Measurements from ENCODE around the gene COL4A1.

COL4A1 gene

DNA sequence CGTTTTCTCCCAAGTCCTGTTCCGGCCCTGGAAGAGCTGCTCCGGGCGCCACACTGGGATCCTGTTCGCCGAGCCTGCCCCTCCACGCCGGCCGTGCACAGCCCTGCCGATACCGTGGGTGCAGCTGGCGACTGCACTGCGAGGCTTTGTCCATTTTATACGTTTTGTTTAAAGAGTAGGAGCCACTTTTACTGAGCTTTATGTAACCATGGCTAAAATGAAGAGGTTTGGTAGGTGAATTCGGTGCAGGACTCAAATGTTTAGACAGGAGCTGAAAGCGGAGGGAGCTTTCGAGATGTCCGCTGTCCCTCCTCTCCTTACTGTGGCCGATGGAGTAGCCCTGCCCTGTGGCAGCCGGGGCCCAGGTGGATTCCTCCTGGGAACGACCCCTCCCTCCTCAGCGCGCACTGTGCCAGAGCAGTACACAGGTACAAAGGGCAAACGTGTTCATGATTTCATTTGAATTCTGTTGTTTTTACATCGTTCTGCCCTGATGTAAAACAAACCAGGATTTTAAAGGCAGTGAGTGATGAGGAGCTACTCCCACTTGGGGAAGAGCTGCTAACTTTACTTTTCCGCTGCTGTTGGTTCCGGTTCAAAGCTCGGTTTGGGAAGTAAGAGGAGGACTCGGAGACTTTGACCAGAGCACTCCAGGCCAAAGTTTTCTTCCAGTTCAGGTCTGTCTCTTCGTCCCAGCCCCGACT lies 1.9 kb upstream of the COL4A1 start:
- DNase-seq (ENCODE audit: low read depth): no peak

DNA sequence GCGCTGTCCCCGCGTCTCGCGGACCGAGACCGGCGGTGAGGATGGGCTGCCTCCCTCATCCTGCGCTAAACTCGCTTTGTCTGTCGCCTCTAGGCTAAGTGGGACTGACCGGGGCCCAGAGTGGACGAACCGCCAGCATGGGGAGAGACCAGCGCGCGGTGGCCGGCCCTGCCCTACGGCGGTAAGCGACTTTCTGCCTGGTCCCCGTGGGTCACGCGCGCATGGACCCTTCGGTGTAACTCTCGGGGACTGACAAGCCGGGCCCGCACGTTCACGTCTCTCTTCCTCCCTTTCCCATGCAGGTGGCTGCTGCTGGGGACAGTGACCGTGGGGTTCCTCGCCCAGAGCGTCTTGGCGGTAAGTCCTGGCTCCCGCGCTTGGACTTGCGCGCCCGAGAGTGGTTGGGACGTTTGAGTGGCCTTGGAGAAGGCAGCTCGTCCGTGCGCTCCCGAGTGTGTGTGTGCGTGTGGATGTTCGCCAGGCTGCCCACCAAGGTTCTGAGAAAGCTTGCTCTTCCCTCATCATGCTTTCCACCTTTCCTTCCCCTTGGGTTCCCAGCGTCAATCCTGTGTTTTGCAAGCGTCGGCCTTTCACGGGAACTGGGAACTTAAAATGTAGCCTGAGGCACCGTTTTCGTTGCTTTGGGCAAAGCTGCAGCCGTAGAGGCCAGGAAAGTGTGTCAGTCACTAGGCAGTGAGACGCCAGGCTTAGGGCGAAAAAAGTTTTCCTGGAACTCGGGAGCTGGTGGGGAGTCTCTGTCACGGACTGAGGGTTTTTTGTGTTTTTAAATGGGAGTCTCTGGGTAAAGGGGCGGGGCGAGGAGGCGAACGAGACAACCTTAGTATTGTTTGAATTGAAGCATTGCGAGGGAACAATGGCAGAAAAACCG lies 1.1 kb upstream of the COL4A1 start:
- no peak for DNase-seq (ENCODE audit: low read depth)

DNA sequence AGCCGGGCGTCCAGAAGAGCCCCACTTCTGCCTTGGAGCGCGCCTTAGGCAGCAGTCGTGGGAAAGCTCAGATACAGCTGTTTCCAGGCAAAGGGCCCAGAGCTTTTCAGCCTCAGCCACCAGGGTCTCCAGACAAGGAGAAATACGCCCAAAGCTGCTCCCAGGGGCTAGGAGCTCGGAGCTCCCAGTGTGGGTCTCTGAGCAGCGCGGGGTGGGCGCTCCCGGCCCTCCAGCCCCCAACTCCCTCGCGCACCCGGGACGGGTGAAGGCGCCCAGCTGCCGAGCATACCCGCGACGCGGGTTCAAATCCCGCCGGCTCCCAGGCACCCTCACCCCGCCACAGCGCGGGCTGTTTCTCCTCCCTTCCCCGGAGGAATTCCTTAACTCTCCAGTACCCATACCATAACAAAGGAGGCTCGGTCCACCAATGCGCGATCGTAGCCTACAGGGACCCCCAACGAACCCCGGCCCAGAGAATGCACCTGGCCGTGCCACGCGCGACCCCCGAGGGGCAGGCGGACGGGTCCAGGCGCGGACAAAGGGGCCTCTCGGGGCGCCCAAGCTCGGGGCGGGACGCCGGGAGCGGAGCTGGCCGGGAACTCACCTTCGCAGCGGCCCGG lies 507 bp downstream of the COL4A1 start:
- no peak for DNase-seq (ENCODE audit: low read depth)

DNA sequence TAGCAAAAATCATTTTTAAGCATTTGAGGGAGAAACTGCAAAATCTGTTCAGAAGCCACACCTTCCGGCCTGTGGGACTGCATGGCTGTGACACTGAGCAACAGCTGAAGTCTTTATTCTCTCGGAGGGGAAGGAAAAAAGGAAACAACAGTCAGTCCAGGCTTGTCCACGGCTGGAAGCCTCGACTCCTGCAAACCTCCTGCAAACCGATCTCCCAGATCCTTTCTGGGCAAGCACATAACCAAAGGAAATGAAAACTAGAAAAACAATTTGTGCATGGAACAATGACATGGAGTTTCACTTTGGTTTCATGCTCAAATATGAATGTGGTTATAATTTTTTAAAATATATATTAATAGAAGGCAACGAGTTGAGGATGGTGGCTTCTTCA lies 1.0 kb downstream of the COL4A1 start:
- DNase-seq (ENCODE audit: low read depth): no peak

DNA sequence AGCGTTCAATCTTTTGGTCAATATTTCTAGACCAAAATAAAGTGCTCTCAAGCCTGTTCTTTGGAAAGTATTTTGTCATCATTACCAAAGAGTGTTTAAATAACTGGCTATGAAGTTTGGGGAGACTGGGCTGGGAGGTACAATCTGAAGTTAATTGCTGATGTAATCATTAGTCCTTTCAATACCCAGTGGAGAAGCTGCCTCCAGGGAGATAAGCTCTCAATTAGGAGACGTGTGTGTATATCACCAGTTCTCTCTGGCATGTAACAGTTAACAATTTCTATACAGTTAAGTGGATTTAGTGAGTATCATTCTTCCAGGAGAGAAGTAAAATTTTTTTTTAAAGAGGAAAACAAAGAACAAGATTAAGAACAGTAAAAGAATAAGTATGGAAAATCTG lies 1.4 kb downstream of the COL4A1 start:
- DNase-seq (ENCODE audit: low read depth): no peak

DNA sequence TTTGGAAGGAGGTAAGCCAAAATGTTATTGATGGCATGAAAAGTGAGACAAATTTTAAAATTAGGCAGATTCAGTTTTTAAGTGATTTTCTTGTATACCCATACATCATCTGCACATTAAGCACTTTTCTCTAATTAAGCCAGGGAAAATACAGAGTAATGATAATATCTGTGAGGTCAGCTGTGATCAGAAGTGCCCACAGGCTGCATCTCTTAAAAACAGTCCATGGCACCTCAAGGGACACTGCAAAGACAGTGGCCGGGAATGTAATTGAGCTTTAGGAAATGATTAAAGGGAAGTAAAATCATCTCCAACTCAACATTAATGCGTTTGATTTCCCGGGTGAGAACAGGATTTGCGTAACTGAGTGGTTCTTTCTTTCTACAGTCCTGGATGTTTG lies 2.0 kb downstream of the COL4A1 start:
- no peak for DNase-seq (ENCODE audit: low read depth)

DNA sequence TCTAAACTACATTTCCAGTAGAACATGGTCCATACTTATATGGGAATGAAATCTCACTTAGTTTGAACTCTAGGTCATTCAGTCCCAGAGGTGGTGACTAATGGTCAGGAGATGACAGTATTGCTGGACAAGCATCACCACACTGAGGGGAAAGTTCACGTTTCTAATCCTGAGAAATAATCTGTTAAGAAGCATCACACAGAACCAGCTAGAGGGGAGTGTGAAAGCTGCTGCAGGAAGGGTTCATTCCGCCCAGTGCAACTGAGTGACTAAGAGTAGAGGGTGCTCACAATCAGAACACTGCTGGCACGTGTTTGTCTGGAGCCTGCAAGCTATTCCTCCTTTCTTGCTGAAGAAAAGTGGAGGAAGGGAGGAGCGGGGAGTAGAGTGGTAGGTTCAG lies 2.7 kb downstream of the COL4A1 start:
- no peak for DNase-seq (ENCODE audit: low read depth)

DNA sequence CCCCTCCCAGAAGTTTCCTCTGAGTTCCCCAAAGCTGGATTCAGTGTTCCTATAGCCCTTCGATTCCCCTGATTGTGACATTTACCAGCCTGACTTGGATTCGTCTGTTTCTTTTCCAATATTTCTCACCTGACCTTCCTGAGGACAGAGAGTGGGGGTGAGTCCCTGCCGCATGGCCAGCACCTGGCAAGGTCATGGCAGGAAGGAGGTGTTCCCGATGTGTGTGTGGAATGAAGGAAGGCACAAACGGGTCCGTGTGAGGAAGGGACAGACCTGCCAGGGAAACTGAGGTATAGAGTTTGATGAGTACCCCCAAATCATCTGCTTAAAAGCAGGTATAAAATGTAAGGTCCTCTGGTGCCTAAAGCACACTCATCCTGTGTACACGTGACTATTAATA lies 3.3 kb downstream of the COL4A1 start:
- no peak for DNase-seq (ENCODE audit: low read depth)

DNA sequence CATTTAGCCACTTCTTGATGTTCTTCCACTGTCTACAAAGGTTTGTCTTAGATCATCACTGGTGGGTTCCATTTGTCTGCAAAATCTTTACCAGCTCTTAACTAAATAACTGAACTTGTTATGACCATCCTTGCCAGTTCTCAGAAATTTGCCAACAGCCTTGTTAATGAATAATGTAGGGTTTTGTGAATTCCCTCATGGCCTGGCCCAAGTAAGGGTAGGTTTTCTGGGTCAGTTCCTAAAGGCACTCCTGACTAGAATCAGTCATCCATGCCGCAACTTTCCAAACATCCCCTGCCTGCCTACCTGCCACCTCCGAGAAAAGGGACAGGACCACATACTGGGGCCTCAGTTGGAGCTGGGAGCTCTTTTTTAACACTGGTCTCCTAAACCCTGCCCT lies 4.0 kb downstream of the COL4A1 start:
- no peak for DNase-seq (ENCODE audit: low read depth)

DNA sequence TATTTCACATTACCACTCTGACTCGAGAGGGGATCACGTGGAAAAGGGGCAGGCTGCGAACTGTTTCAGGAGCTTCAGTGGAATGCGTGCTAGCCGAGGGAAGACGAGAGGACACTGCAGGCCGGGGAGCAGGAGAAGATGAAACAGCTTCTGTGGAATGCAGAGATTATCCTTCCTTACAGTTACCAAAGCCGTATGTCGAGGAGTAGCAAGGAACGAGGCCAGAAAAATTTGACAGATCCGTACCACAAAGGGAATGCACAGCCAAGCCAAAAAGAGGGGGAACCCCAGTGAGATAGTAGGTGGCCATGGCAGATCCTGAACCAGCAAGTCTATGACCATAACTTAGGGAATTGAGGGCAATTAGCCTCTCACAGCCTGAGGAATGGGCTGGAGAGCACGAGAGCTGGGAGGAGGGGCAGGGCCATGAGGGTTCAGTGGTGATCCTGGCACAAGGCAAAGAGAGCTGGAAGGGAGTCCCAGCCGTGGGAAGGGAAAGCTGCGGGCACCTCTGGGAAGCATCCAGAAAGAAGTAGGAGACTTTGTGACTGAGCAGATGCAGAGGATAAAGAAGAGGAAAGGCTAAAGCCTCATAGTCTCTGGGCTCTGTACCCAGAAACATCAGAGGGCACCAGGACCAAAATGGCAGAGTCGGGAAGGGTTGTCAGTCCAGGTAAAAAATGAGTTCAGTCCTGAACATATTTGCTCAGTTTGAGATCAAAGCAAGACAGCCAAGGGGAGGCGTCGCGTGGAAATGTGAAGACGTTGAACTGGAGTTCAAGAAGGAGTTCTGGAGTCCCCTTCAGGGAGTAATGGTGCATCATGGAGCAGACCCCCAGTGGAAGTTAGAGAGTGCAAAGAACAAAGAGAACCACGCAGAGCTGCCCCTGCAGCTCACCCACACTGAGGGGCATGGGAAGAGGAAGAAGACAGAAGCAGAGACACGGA lies 5.1 kb downstream of the COL4A1 start:
- DNase-seq (ENCODE audit: low read depth): no peak

DNA sequence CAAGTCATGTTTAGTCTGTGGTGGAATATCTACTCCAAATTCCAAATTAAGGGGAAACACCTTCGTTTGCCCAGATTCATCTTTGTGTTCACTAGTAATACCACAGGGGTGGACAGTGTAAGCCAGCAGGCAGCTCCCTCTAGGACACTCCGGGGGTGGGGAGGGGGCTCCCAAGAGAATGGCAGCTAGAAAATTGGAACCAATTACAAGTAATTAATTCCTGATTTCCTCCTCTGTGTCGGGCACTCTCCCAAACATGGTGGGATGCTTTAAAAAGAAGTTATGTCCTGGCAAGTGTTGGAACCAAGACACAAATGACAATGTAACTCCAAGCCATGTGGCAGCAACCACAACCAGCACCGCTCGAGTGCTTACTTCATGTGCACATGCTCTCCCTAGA lies 5.9 kb downstream of the COL4A1 start:
- no peak for DNase-seq (ENCODE audit: low read depth)

DNA sequence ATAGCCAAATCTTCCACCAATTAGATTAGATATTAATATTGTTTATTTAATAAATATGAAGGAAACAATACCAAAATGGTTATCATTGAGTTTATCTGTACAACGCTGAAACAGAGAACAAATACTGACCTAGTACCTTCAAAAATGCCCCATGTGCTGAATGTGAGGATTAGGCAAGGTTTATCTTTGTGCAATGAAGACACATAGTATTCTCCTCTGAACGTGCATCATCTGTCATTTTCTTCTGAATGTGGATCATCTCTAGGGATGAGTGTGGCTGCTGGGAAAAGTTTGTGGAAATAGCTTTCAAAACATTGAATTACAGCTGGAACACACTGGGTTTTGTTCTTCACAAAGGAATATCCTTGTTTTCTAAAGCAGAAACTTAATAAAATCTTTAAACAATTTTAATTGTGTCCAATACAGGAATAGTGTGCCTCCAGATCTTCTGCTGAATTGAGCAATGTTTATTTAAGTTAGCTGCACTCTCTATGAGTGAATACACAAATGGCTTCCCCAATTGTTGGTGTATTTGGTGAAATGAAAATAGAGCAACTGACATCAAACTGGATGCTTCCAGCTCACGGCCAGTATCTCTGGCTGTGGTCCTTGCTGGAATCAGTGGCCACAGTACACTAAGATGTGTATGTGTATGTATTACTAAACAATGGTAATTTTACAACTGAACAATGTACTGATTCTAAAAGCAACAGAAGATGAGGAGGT lies 6.7 kb downstream of the COL4A1 start:
- DNase-seq (ENCODE audit: low read depth): no peak

DNA sequence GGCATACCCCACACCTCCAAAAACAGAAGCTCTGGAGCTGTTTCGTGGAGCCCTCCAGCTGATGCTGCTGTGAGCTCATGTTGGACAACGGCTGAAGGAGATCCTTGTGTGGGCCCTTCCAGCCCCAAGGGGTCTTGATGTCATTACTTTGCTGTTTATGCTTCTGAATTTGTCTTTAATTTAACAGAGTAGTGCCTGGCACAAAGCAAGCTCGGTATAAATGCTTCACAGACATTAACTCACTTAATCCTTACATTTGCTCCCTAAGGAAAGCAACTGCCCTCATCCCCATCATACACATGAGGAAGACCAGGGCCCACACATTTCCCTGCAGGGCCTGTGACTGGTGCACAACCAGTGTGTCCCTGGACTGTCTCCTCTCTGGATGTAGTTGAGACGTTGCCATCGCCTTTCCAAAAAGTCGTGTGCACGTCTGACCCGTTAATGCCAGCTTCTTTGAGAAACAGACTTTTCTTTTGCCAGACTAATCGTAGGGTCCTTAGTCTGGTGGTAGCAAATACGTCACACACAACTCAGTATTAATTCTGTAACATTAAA lies 7.6 kb downstream of the COL4A1 start:
- no peak for DNase-seq (ENCODE audit: low read depth)

DNA sequence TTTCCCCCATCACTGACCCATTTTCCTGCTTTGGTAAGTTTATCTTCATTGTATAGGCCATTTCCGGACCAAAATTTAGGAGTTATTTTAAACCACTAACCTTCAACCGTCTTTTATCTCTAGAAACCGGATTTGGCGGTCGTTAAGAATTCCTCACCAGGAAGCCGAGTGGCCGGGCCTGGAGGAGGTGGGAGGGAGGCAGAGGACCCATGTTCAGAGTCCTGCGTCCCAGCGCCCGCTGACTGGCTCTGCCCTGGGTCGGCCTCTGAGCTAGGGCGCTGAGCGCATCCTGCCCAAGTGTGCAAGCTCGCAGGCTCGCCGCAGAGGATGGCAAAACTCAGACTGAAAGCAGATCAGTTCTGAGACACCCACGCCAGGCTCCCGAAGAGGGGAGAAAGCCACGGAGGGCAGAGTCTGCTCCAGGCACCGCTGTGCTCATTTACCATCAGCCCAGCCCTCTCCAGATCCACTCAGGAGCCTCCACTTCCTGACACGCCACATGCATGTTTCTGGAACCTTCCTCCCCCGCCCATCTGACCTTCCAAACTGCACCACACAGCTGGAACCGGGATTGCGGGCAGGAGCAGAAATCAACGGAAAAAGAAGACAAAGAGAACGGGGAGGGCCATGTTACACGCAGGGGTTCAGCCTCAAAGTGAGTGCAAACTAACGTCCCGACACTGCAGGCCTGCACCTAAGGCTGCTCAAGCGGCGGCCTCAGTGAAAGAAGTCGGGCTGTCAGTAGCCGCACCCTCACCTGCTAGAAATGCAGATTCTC lies 8.3 kb downstream of the COL4A1 start:
- no peak for DNase-seq (ENCODE audit: low read depth)

DNA sequence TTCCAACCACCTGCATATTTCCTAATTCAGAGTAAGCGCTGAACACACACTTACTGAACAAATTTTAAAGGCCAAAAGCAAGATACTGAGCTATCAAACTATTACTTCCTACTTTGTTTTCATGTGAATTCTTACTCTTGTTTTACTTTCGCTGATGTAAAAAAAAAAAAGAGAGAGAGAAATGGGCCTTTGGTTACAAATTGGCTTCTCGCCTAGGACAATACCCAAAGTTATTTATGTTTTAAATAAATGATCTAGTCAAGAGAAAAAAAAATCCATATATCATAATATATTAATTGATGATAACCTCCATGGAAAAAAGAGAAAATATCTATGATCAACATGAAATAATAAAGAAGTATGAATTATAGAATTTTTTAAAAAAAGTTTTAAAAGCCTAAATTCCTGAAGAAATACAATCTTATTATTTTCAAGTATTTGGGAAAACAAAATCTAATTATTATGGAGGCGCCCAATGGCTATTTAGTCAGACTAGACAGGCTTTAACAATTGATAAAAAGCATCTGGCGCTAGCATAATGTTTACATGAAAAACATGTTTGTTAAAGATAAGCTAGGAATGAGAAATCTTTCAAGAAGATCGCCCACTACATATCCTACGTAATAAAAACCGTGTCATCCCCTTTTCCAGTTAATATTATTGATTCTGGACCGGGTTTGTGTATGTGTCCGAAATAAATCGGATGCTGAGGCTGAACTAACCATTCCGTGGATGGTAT lies 9.0 kb downstream of the COL4A1 start:
- DNase-seq (ENCODE audit: low read depth): no peak

DNA sequence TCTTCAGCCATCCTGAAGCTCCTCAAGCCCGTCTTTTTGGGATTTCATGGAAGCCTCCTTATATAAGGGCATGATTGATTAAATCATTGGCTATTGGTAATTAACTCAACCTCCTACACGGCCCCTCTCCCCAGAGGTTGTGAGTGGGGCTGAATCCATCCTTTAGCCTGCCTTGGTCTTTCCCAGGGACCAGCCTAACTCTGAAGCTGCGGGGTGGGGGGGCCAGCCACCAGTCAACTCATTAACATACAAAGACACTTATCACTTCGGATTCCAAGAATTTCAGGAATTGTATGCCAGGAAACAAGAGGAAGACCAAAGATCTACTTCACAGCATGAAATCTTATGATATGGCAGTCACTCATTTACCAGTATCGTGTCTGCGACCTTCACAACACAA lies 9.9 kb downstream of the COL4A1 start:
- no peak for DNase-seq (ENCODE audit: low read depth)

DNA sequence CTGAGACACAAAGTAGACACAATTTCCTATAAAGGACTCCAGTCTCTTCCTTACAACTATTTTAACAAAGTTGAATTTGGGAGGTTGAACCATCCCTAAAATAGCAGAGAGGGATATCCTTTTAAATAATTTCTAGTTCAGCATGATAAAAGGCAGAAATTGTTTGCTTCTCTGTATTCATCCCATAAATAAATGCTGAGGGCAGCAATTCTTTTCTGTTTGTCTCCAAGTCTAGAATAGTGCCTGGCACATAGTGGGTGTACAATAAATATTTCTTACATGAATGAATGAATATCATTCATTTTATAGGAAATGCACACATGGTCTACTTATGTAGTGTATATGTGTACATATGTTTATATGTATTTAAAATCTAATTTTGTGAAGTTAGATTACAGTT lies 12.3 kb downstream of the COL4A1 start:
- DNase-seq (ENCODE audit: low read depth): no peak

DNA sequence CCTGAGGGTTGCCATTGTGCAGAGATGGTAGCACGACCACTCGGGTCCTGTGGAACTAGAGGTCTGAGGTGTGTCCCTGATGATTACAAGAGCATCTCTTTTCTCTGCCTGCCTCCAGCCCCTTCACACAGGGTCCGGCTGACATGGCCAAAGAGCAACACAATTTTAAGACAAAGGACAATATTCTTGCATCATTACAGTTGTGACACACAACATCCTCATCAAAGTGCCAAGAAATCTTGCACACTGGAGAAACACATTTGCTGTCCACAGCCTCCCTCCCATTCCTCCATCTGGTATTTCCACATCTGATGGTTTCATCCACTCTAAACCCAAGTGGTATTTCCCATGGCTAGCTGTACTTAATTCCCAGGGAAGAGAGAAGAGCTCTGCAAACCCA lies 12.8 kb downstream of the COL4A1 start:
- no peak for DNase-seq (ENCODE audit: low read depth)

DNA sequence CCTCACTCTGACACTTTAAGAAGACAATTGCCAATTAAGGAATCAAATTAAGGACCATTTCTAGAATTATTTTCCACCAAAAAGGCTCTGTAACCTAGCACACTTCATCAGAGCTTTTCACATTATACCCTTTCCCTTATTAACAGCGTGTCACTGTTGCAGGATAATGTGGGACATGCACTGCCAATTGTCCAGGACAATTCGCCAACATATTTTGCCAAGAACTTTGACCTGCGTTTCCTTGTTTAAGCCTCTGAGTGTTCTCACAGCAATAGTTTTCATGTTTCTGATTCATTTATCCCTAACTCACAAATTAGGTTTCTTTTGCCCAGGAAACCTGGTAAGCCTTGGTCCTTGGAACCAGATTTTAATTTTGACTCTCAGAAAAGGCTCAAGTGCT lies 13.3 kb downstream of the COL4A1 start:
- no peak for DNase-seq (ENCODE audit: low read depth)

DNA sequence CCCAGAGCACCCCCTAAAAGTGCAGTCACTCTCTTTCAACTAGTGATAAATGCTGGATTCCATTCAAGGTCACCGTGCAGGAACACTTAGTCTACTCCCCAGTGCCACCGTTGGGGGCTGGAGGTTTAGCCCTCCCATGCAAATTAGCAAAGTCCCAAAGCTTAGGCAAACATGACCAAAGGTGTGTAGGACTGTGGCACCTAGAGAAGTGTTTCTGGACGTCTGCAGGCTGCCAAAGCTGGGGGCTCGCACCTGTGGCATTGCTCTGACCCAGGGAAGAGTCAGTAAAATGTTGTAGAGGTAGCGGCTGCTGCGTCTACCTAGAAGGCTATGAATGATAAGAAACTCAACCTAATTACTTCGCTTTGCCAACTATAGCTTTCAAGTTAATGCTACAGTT lies 13.9 kb downstream of the COL4A1 start:
- DNase-seq (ENCODE audit: low read depth): no peak
